Activated gamma-delta T cell treated with anti-CD3 and anti-CD28 coated beads, Interleukin-2, amount 50 U/mL, for 16 hours (primary cell): ENCODE data around the gene STXBP2.
A peak's percentile ranks its signal among the peaks of the same experiment; 100 is the strongest.

Source experiments
- DNase-seq: peaks from one replicate; pipeline ENCODE4 v3.0.0-alpha.2; 2020; ENCODE audit warnings: low read depth

The STXBP2 gene

GRCh38 chr19:7636691-7637373 lies at the start of gene STXBP2:
TSS of gene STXBP2 (plus strand) at chr19:7637110. CDS start at chr19:7637150, 40 bp downstream.
- peak; percentile 92 for DNase-seq

GRCh38 chr19:7589822-7590221 lies 47.1 kb upstream of the STXBP2 start:
- no peak for DNase-seq

GRCh38 chr19:7590256-7590655 lies 46.7 kb upstream of the STXBP2 start:
- no peak for DNase-seq

GRCh38 chr19:7595466-7596133 lies 41.3 kb upstream of the STXBP2 start, which contains the start of gene CAMSAP3:
TSS of gene CAMSAP3 (plus strand) at chr19:7595863. CDS start at chr19:7596003, 140 bp downstream.
- DNase-seq, result no peak

GRCh38 chr19:7596211-7596937 lies 40.5 kb upstream of the STXBP2 start:
- DNase-seq, result no peak

GRCh38 chr19:7597689-7598088 lies 39.2 kb upstream of the STXBP2 start:
- DNase-seq, result no peak

- DNase-seq, result no peak
Measured at GRCh38 chr19:7598180-7598579, 38.7 kb upstream of the STXBP2 start.

GRCh38 chr19:7600721-7601120 lies 36.2 kb upstream of the STXBP2 start:
- DNase-seq, result no peak

GRCh38 chr19:7602240-7602934 lies 34.5 kb upstream of the STXBP2 start:
- no peak for DNase-seq

GRCh38 chr19:7602935-7603497 lies 33.9 kb upstream of the STXBP2 start:
- no peak for DNase-seq

GRCh38 chr19:7603919-7604318 lies 33.0 kb upstream of the STXBP2 start:
- DNase-seq, result no peak

GRCh38 chr19:7605490-7606222 lies 31.3 kb upstream of the STXBP2 start:
- DNase-seq, result no peak

- DNase-seq, result no peak
Measured at GRCh38 chr19:7606289-7606688, 30.6 kb upstream of the STXBP2 start.

- DNase-seq, result no peak
Measured at GRCh38 chr19:7607212-7607873, 29.6 kb upstream of the STXBP2 start.

- DNase-seq, result no peak
Measured at GRCh38 chr19:7607874-7608560, 28.9 kb upstream of the STXBP2 start.

GRCh38 chr19:7610491-7611240 lies 26.2 kb upstream of the STXBP2 start:
- DNase-seq, result no peak

GRCh38 chr19:7611541-7612279 lies 25.2 kb upstream of the STXBP2 start:
- no peak for DNase-seq
